ENCODE results near the gene CD300LB.
"Not testable (repeated sequence)": the region's sequence is repeated elsewhere in the genome, so short reads cannot be mapped to it uniquely, and the experiment has no call there.

CD300LB gene

GRCh38 chr17:74488276-74488675 lies 43.0 kb downstream of the CD300LB start:
- not testable (repeated sequence) for DNase-seq

- no peak for DNase-seq
Measured at GRCh38 chr17:74485841-74486240, 45.4 kb downstream of the CD300LB start.

GRCh38 chr17:74485022-74485743 lies 46.1 kb downstream of the CD300LB start:
- no peak for DNase-seq

DNA sequence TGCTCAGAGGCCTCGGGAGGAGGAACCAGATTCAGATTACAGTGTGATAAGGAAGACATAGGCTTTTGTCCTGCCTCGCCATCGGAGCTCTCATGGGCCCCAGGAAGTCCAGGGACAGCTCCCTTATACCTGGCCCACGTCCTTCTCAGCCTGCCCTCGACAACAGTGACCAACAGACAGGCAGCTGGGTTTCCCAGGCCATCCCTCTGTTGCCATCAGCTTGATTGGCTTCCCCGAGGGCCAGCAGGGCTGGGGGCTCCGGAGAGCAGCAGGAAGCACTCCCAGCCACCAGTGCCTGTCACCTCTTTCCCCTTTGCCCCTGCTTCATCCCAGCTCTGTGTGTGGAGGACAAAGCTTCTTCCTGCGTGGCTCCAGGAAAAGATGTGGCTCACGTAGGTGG lies 47.2 kb downstream of the CD300LB start:
- DNase-seq: no peak

- DNase-seq: no peak
Measured at GRCh38 chr17:74481621-74482020, 49.7 kb downstream of the CD300LB start.

GRCh38 chr17:74480290-74480689 lies 51.0 kb downstream of the CD300LB start:
- DNase-seq: no peak

DNA sequence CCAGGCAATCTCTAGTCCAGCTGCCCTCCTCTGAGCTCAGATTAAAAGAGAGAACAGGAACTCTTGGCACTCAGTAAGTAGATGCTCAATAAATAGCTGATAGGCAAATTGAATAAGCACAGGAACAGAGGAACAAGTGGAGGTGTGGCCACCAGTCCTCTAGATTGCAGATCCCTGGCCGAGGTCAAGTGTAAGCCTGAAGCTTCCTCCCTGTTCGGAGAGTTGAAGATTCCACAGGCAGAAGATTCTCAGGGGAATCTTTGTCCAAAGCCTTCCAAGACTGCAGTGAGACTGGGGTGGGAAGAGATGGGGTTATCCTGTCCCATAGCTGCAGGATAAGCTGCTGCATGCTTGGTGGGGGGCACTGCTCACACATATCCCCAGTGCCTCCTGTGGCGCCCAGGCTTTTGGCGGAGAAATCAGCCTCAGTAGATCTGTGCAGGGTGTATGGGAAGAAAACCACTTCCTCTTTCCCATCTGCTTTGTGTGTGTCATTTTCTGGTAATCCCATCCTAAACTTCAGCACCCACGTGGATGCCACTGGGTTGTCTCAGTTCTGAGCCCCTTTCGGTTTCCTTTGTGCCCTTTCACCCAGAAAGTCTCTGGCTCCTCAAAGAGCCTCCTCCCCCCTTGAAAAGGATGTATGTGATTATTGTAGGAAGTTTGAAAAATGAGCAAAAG lies 52.7 kb downstream of the CD300LB start:
- DNase-seq: no peak

- DNase-seq: no peak
Measured at GRCh38 chr17:74477411-74477810, 53.9 kb downstream of the CD300LB start.

DNA sequence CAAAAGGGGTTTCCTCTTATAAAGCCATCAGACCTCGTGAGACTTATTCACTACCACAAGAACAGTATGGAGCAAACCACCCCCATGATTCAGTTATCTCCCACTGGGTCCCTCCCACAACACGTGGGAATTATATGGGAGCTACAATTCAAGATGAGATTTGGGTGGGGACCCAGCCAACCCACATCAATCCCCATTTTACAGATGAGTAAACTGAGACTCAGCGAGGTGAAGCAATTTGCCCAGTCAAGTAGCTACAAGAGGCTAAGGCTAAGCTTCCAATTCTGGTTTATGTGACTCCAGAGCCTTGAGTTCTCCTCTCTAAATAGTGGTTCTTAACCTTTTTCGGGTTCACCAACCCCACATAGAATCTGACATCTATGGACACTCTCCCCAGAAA lies 56.1 kb downstream of the CD300LB start:
- no peak for DNase-seq

GRCh38 chr17:74474043-74474792 lies 57.1 kb downstream of the CD300LB start:
- DNase-seq: no peak

GRCh38 chr17:74473294-74473693 lies 58.0 kb downstream of the CD300LB start:
- DNase-seq: no peak

DNA sequence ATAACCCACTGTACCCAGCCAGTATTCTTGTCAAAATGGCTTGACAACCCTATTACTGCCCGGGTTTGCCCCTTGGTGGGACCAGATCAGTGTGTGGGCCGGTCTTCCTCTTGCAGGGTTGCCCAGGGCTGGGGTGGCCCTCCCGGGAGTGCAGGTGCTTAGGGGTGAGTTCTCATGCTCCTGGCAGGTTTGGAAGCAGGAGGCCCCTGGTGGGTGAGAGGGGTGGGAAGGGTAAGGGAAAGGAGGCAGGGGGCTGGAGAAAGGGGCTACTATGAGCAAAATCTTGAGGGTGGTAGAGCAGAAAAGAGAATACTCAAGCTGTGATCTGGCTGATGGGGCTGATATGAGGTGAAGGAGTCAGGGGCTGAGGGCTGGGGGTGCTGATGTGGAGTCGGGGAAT lies 58.4 kb downstream of the CD300LB start:
- DNase-seq: no peak

DNA sequence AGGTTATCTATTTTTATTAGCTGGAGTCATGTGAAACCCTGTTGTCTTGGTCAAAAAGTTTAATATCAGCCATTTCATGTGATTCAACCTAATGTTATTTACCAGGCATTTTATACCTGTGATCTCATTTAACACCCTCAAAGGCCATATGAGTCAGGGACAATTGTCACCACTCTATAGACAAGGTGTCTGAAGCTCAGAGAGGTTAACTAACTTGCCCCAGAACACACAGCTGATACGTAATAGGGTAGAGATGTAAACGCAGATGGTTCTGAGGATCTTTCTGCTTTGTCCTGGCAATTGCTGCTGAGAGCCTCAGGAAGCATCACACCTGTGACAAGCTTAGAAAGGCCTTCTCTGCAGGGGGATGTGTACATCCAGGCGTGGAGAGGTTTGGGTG lies 59.9 kb downstream of the CD300LB start:
- DNase-seq: no peak

All from NCI-H82 (cell line).